HUES48 (cell line): Measurements from ENCODE around the gene PID1.
"Not testable (repeated sequence)": the region's sequence is repeated elsewhere in the genome, so short reads cannot be mapped to it uniquely, and the experiment has no call there.

Source experiments
- H3K27ac ChIP-seq: one replicate; pipeline ENCODE4 v1.7.0; 2013; ENCODE audit warnings: low read depth, low read length, inconsistent platforms
- H3K27me3 ChIP-seq: 2 replicates; pipeline ENCODE4 v1.6.1; 2013; ENCODE audit warnings: mild to moderate bottlenecking, low read length; ENCODE audit not compliant: control insufficient read depth, insufficient read depth
- H3K36me3 ChIP-seq: 2 replicates; pipeline ENCODE4 v1.6.1; 2013; ENCODE audit warnings: low read length; ENCODE audit not compliant: control insufficient read depth, insufficient read depth
- H3K4me1 ChIP-seq: 2 replicates; pipeline ENCODE4 v1.6.1; 2013; ENCODE audit warnings: mild to moderate bottlenecking, low read length; ENCODE audit not compliant: control insufficient read depth, insufficient read depth
- H3K4me3 ChIP-seq: 2 replicates; pipeline ENCODE4 v1.5.1; 2013; ENCODE audit warnings: mild to moderate bottlenecking, low read depth, low read length
- H3K9ac ChIP-seq: 2 replicates; pipeline ENCODE4 v1.6.1; 2013; ENCODE audit warnings: mild to moderate bottlenecking, low read depth, low read length, moderate library complexity
- H3K9me3 ChIP-seq: 2 replicates; pipeline ENCODE4 v1.6.1; 2013; ENCODE audit warnings: low read length; ENCODE audit not compliant: control insufficient read depth, insufficient read depth

PID1 gene

DNA sequence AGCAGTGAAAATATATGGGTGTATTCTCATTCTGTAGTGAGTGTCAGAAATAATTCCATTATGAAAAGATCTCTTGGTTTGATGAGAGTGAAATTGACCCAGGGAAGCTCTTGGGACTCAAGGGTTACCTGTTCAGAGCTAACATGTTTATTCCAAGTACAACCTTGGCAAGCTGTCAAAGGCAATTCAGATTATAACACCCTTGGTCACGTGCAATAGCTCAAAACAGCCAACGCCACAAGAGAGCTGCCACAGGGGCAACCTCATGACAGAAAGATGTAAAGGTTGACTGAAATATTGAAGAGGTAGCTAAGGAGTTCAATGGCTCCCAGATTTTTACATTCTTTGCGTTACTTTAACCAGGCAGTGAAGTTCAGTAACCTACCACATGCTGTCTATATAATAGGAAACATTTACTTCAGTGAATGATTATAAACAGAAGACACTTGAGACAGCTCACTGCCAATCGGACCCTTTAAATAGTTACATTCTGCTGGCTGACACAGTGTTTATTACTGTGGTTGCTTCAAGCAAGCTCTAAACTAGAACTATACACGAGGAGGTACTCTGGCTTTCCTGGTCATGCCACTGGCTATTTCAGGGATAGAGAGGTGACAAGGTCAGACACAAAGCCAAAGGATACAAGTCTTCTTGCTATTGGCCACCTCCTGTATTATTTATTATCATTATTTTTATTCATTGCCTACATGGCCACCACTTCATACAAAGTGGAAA lies 187.3 kb downstream of the PID1 start:
- no peaks in the 10 kb centered on the region for H3K9me3 ChIP-seq
- H3K27ac ChIP-seq: no peak overlapping the region
- H3K36me3 ChIP-seq: no peaks in the 10 kb centered on the region
- no peaks in the 10 kb centered on the region for H3K27me3 ChIP-seq
- H3K4me3 ChIP-seq: no peak overlapping the region
- H3K4me1 ChIP-seq: no peaks in the 10 kb centered on the region
- H3K9ac ChIP-seq: no peak overlapping the region

DNA sequence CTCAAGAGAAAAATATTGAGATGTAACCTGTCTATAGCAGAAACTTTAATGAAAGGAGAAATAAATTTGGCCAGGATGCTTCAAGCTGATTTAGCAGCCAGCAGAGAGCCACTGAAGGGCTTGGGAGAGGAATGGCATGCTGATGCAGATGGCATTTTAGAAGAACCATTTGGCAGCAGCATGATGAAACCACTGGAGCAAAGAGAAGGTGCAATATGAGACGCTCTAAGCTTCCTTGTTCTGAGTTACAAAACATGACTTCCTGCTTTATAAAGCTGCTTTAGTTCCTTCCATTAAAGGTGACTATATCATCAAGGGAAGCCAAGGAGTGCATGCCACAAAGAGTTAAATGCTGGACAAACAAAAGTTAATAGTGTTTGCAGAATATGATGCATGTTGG lies 189.7 kb downstream of the PID1 start:
- Histone ChIP-seq H3K4me1 (no peaks in the 10 kb centered on the region), H3K27ac (no peak overlapping the region), H3K9me3 (no peaks in the 10 kb centered on the region), H3K4me3 (no peak overlapping the region), H3K27me3 (no peaks in the 10 kb centered on the region), H3K36me3 (no peaks in the 10 kb centered on the region), H3K9ac (no peak overlapping the region)

DNA sequence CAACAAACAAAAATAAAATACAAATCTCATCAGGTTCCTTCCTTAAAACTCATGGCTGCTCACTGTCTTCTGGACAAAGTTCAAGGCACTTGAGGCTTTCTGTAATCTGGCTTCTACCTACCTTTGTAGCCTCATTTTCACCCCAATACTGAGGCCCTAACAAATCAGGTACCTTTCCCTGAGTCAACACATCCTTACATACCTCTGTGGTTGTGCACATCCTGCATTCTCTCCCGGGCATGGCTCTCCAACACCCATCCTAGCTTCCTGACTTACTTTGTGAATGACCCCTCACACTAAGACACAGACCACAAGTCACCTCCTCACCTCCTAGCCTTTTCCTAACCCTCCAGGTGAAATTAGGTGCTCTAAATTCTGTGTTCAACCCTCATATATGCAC lies 190.9 kb downstream of the PID1 start:
- Histone ChIP-seq H3K9me3 (no peaks in the 10 kb centered on the region), H3K4me1 (no peaks in the 10 kb centered on the region), H3K9ac (no peak overlapping the region), H3K36me3 (no peaks in the 10 kb centered on the region), H3K27ac (no peak overlapping the region), H3K27me3 (no peaks in the 10 kb centered on the region), H3K4me3 (no peak overlapping the region)

DNA sequence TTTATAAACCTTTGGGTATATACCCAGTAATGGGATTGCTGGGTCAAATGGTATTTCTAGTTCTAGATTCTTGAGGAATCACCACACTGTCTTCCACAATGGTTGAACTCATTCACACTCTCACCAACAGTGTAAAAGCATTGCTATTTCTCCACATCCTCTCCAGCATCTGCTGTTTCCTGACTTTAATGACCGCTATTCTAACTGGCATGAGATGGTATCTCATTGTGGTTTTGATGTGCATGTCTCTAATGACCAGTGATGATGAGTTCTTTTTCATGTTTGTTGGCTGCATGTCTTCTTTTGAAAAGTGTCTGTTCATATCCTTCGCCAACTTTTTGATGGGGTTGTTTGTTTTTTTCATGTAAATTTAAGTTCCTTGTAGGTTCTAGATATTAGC lies 194.2 kb downstream of the PID1 start:
- H3K27me3 ChIP-seq, H3K9ac ChIP-seq, H3K27ac ChIP-seq, H3K36me3 ChIP-seq, H3K4me3 ChIP-seq, H3K9me3 ChIP-seq, H3K4me1 ChIP-seq: not testable (repeated sequence)

DNA sequence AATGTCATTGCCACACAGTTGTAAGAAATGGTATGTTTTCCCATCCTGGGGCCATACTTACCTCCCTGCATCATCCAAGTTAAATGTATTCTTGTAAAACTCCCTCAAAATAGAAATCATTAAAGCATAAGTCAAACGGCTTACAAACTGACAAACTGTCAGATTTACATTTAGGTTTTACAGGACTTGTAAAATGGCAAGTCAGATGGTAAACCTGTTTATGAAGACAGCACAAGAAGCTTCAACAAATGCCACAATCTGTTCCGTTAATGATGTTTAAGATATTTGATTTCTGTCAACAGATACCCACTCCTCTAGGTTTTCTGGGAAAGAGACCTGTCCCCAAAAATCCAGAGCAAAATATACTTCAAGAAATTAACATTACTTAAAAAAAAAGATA lies 197.2 kb downstream of the PID1 start:
- H3K36me3 ChIP-seq: no peaks in the 10 kb centered on the region
- H3K9ac ChIP-seq: no peak overlapping the region
- no peak overlapping the region for H3K27ac ChIP-seq
- no peak overlapping the region for H3K4me3 ChIP-seq
- H3K9me3 ChIP-seq: no peaks in the 10 kb centered on the region
- no peaks in the 10 kb centered on the region for H3K27me3 ChIP-seq
- no peaks in the 10 kb centered on the region for H3K4me1 ChIP-seq

DNA sequence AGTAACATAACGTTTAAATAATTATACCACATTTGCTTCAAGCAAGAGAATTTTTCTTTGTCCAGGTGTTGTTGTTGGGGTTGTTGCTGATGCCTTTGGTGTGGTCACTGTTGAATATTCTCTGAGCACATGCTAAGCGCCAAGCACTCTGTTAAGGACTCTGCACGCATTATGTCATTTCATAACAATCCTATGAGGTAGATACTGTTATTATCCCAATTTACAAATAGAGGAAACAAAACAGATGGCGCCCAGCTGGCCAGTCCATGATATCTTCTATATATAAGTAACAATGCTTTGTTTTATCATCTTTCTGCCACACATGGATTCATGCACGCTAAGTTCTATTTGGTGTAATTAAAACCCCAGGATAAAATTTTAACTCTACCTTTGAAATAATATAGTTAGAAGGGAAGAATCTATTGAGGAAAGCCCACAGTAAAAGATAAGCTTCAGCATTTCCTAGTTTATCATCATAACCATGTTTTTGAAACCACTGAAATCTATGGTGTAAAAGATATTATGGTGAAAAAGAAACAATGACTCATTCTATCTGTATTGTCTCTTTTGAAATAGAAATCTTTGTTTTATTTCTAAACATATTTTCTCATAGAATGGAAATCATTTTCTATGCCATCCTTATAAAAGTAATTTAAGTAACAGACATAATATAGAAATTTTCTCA lies 199.7 kb downstream of the PID1 start:
- no peaks in the 10 kb centered on the region for H3K27me3 ChIP-seq
- H3K9ac ChIP-seq: no peak overlapping the region
- H3K27ac ChIP-seq: no peak overlapping the region
- H3K36me3 ChIP-seq: no peaks in the 10 kb centered on the region
- no peaks in the 10 kb centered on the region for H3K9me3 ChIP-seq
- no peaks in the 10 kb centered on the region for H3K4me1 ChIP-seq
- no peak overlapping the region for H3K4me3 ChIP-seq

DNA sequence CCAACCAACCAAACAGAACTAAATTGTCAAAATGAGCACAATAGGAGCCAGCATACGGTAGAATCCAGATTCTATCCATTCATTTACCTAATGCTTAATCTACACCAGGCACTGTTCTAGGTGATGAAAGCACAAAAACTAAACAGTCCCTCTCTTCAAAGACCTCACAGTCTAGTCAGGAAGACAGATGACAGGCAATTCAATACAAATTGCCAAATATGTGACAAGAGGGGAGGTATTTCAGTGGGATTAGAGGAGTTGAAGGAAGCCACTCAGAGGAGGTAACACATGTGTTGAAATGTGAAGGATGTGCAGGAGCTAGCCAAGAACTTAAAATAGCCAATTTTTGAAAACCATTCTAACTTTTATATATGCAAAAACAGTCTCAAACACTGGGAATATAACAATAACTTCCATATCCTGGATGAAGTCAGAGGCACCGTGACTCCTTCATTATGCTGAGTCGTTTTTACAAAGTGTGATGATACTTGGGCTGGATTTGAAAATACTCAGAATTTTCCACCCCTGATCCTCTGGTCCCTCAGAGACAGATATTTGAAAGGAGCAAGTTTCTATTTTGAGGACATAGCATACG lies 204.9 kb downstream of the PID1 start:
- Histone ChIP-seq H3K9me3 (no peaks in the 10 kb centered on the region), H3K27ac (no peak overlapping the region), H3K36me3 (no peaks in the 10 kb centered on the region), H3K9ac (no peak overlapping the region), H3K27me3 (no peaks in the 10 kb centered on the region), H3K4me3 (no peak overlapping the region), H3K4me1 (no peaks in the 10 kb centered on the region)

DNA sequence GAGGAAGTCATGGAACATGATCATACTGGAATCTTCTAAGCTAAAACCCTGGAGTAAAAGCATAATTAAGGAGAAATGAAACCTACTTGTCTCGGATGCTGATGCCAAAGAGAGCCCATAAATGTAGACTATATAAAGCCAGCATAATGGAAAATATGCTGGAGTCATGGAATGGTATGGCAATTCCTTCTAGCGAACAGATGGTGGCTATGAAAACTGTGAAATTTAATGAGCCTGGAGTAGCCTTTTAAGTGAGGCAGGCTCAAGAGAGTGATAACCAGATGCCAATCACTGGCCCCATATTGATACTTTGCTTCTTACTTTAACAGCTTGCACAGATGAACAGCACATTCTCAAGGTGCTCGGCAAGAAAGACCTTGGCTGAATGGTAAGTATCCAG lies 206.3 kb downstream of the PID1 start:
- no peak overlapping the region for H3K27ac ChIP-seq
- H3K27me3 ChIP-seq: no peaks in the 10 kb centered on the region
- no peaks in the 10 kb centered on the region for H3K4me1 ChIP-seq
- H3K4me3 ChIP-seq: no peak overlapping the region
- no peaks in the 10 kb centered on the region for H3K36me3 ChIP-seq
- no peaks in the 10 kb centered on the region for H3K9me3 ChIP-seq
- H3K9ac ChIP-seq: no peak overlapping the region

DNA sequence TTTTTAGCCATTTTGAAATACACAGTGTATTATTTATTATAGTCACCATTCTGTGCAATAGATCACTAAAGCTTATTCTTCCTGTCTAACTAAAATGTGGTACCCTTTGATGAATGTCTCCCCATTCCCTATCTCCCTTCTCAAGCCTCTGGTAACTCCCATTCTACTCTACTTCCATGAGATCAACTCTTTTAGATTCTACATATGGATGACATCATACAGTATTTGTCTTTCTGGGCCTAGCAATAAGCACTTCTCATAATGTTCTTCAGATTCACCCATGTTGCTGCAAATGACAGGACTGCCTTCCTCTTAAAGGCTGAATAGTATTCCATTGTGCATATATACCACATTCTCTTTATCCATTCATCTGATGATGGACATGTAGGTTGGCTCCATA lies 210.9 kb downstream of the PID1 start:
- 0 out of 2 replicates have a peak, but pooled peaks cover 6% of the 10 kb centered on the region for H3K4me1 ChIP-seq
- H3K4me3 ChIP-seq: no peak overlapping the region
- no peaks in the 10 kb centered on the region for H3K9me3 ChIP-seq
- no peaks in the 10 kb centered on the region for H3K27me3 ChIP-seq
- no peaks in the 10 kb centered on the region for H3K36me3 ChIP-seq
- no peak overlapping the region for H3K27ac ChIP-seq
- H3K9ac ChIP-seq: no peak overlapping the region

DNA sequence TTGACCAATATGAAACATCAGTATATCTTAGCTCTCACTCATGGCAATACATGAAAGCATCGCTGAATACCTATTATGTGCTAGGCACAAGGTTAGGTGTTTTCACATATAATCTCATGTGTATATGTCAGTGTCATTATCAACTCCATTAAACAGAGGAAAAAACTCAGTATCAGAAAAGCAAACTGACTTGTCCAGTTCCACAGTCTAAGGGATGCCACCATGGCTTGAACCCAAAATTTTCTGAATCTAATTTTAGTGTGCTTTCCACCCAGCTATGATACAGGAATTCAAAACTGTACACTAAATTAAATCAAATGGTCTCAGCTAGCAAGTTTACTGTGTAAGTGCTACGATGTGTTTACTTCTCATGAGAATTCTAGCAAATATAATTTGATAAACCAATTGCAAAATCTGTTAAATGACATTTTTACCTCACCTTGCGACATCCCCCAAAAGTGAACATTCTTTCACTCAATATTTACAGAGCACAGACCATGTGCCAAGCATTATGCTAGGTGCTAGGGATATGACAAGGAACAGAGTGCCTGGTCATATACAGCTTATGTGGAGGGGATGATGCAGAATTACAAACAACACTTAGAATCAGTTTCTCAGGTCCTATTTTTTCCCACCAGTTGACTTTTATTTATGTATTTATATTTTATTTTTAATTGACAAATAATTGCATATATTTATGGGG lies 211.6 kb downstream of the PID1 start:
- Histone ChIP-seq H3K27me3 (no peaks in the 10 kb centered on the region), H3K27ac (no peak overlapping the region), H3K36me3 (no peaks in the 10 kb centered on the region), H3K4me1 (0 out of 2 replicates have a peak, but pooled peaks cover 6% of the 10 kb centered on the region), H3K9me3 (no peaks in the 10 kb centered on the region), H3K4me3 (no peak overlapping the region), H3K9ac (no peak overlapping the region)
